Body of pancreas (tissue), 4 donors: ENCODE results near the gene LRRFIP2.

ENCODE experiments used
- CTCF ChIP-seq, 7 experiments: fragments of 450-650 bp in 4 of 7; fragments of 200-600 bp in 3 of 7; sonication (generic) in 3 of 7; IDR thresholded peaks; one replicate each; pipeline ENCODE4 v1.5.1; 2016 to 2019; ENCODE audit warnings: antibody characterized with exemption in 7 of 7
- POLR2A ChIP-seq, 3 donors: fragments of 450-650 bp; IDR thresholded peaks; one replicate each; pipeline ENCODE4 v1.6.1; 2016; ENCODE audit warnings: antibody characterized with exemption in 3 of 3, mild to moderate bottlenecking in 2 of 3

DNA sequence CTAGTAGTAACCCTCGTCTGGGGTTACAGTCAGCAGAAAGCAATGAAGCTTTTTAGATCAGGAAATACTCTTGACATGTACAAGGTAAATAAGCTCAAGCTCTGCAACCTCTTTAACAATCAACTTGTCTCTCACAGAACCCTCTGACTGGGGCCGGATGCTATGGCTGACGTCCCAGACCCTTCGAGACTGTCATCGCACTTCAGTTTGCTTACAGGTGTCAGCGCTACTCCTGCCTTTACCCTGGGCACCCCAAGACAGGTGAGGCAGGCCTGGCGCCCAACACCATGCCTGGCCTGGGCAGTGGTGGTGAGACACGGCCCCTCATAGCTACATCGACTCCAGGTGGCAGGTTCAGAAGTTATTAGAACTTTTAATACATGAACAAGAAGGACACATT is 30.6 kb downstream of the LRRFIP2 start:
- TF ChIP-seq CTCF (IDR thresholded peaks at IDR 0.05) (no peak), POLR2A (IDR thresholded peaks at IDR 0.05) (no peak)
